Thyroid gland (tissue), 4 donors: Measurements from ENCODE around the gene NUP62. TPM values are rescaled to one million over a fixed set of nuclear protein-coding genes. Genes with fewer than 3 reads are reported as not detected.

Source experiments
- DNase-seq, 2 donors: peaks; one replicate each; pipeline ENCODE4 v3.0.0-alpha.2; 2019
- H3K27ac ChIP-seq, 3 donors: fragments of 200-600 bp; sonication (generic); 1 replicate in 2 of 3; 2 replicates in 1 of 3; pipeline ENCODE4 v1.5.1; 2016 to 2019; ENCODE audit warnings: mild to moderate bottlenecking in 1 of 3, moderate library complexity in 1 of 3
- H3K27me3 ChIP-seq: fragments of 200-600 bp; sonication (generic); one replicate; pipeline ENCODE4 v1.5.1; 2019
- H3K36me3 ChIP-seq, 2 donors: fragments of 200-600 bp; sonication (generic); one replicate each; pipeline ENCODE4 v1.5.1; 2016 to 2019
- H3K4me1 ChIP-seq, 2 donors: fragments of 200-600 bp; sonication (generic); one replicate each; pipeline ENCODE4 v1.5.1; 2017 to 2019
- H3K4me3 ChIP-seq, 3 donors: fragments of 200-600 bp; sonication (generic); replicated peaks in 1 of 3; 1 replicate in 2 of 3; 2 replicates in 1 of 3; pipeline ENCODE4 v1.5.1; 2016; ENCODE audit warnings: mild to moderate bottlenecking in 1 of 3
- H3K9me3 ChIP-seq: fragments of 200-600 bp; sonication (generic); one replicate; pipeline ENCODE4 v1.5.1; 2017
- POLR2A ChIP-seq, 2 donors: fragments of 450-650 bp; IDR thresholded peaks; one replicate each; pipeline ENCODE4 v1.6.1; 2017; ENCODE audit warnings: antibody characterized with exemption in 2 of 2, mild to moderate bottlenecking in 2 of 2, moderate library complexity in 1 of 2
- WGBS, 2 donors: methylation state at CpG; one replicate each; pipeline ENCODE4 v1.1.5; 2017; 5-methylcytosine and 5-hydroxymethylcytosine counted together
- intact Hi-C: fragments of 100-400 bp; cut with DNase I; formaldehyde crosslinking; loops from one replicate; pipeline ENCODE4 v1.15.1; 2023
- total RNA-seq, 4 donors: library from RNA; depleted of rRNA; stranded (reverse); fragments of >200 nt; gene quantifications; one replicate each; pipeline ENCODE4 v1.2.3, GENCODE V29; 2016
- TF ChIP-seq, protein P1 (sequence below), 6 experiments: fragments of 200-600 bp in 3 of 6; fragments of 450-650 bp in 3 of 6; sonication (generic) in 3 of 6; IDR thresholded peaks; one replicate each; pipeline ENCODE4 v1.5.1; 2016 to 2019; ENCODE audit warnings: antibody characterized with exemption in 6 of 6, mild to moderate bottlenecking in 2 of 6, inconsistent platforms in 1 of 6, moderate library complexity in 1 of 6

Gene NUP62
- total RNA-seq, 4 donors from 2014 or later = 27.5 to 32.3 (median 30.5) TPM

DNA sequence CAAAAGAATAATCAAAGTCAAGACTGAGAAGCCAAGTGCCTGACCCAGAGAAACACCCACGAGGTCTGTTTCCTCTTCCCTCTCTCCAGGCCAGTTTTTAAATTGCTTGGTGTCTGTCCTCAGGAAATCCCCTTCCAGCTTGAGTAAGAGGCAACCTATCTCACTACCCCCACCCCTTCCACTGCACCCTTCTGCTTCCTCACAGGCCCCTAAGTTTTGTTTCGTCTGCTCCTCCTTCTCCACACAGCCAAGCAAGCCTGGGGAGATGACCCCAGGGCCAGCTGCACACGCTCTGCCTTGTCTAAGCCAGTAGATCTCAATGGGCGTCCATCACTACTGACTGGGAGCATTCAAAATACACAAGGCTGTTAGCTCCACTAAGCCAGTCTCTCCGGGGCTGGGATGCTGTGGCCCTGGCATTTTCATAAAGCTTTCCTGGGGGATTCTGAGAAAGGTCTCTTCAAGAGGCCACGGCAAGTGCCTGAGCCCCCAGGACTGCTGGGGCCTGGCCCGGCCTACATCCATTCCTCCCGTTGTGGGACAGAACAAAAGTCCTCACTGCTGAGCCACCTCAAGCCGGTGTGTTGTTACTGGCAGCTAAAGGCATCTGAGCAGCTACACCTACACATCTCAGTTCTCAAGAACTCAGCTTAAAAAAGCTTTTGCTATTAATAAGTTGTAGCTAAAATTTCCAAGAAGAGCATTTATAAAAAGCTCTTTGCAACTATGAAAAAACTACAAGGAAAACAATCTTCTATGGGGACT is 17.7 kb downstream of the NUP62 start:
- H3K27me3 ChIP-seq = no peaks in the 10 kb centered on the region
- H3K4me3 ChIP-seq = no peak overlapping the region
- H3K9me3 ChIP-seq = no peaks in the 10 kb centered on the region
- peaks cover 8 to 23% of the 10 kb centered on the region in 2 donors for H3K4me1 ChIP-seq
- 44 to 47% methylated on average over 9 of the region's 9 CpGs for WGBS, 2 donors
- intact Hi-C loops = no loop called here
- peaks cover 13 to 15% of the 10 kb centered on the region in 2 donors for H3K36me3 ChIP-seq
- DNase-seq = peak; percentile 47 to 49
- TF ChIP-seq, protein P1, sequence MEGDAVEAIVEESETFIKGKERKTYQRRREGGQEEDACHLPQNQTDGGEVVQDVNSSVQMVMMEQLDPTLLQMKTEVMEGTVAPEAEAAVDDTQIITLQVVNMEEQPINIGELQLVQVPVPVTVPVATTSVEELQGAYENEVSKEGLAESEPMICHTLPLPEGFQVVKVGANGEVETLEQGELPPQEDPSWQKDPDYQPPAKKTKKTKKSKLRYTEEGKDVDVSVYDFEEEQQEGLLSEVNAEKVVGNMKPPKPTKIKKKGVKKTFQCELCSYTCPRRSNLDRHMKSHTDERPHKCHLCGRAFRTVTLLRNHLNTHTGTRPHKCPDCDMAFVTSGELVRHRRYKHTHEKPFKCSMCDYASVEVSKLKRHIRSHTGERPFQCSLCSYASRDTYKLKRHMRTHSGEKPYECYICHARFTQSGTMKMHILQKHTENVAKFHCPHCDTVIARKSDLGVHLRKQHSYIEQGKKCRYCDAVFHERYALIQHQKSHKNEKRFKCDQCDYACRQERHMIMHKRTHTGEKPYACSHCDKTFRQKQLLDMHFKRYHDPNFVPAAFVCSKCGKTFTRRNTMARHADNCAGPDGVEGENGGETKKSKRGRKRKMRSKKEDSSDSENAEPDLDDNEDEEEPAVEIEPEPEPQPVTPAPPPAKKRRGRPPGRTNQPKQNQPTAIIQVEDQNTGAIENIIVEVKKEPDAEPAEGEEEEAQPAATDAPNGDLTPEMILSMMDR (IDR thresholded peaks at IDR 0.05) = no peak
- TF ChIP-seq POLR2A (IDR thresholded peaks at IDR 0.05) = no peak
- peak overlapping the region; percentile 39 to 55 (median 45) for H3K27ac ChIP-seq

DNA sequence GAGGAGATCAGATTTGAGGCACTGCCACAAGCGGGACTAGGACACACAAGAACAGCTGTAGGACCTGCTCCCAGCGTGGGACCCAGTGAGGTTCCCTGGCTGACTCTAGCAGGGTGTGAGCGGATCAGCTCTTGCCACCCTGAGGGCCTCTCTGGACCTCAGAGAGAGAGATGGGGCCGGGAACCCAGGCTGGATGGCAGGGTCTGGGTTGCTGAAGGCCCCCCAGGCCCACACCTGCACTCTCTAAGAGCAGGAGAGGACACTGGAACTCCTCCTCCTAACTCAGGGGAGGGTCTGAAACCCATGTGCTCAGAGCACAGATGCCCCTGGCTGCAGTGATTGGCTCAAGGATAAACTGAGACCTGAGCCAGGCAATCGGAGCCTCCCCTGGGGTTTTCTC is 19.1 kb downstream of the NUP62 start:
- Histone ChIP-seq H3K27ac (no peak overlapping the region), H3K36me3 (peaks cover 13 to 15% of the 10 kb centered on the region in 2 donors), H3K27me3 (no peaks in the 10 kb centered on the region), H3K9me3 (no peaks in the 10 kb centered on the region), H3K4me1 (peaks cover 8 to 23% of the 10 kb centered on the region in 2 donors), H3K4me3 (no peak overlapping the region)
- TF ChIP-seq POLR2A (IDR thresholded peaks at IDR 0.05) = no peak
- TF ChIP-seq, protein P1 (IDR thresholded peaks at IDR 0.05) = no peak
- no peak for DNase-seq
- 83 to 92% methylated on average over 1 to 5 of the region's 5 CpGs for WGBS, 2 donors
- intact Hi-C loops = no loop called here

DNA sequence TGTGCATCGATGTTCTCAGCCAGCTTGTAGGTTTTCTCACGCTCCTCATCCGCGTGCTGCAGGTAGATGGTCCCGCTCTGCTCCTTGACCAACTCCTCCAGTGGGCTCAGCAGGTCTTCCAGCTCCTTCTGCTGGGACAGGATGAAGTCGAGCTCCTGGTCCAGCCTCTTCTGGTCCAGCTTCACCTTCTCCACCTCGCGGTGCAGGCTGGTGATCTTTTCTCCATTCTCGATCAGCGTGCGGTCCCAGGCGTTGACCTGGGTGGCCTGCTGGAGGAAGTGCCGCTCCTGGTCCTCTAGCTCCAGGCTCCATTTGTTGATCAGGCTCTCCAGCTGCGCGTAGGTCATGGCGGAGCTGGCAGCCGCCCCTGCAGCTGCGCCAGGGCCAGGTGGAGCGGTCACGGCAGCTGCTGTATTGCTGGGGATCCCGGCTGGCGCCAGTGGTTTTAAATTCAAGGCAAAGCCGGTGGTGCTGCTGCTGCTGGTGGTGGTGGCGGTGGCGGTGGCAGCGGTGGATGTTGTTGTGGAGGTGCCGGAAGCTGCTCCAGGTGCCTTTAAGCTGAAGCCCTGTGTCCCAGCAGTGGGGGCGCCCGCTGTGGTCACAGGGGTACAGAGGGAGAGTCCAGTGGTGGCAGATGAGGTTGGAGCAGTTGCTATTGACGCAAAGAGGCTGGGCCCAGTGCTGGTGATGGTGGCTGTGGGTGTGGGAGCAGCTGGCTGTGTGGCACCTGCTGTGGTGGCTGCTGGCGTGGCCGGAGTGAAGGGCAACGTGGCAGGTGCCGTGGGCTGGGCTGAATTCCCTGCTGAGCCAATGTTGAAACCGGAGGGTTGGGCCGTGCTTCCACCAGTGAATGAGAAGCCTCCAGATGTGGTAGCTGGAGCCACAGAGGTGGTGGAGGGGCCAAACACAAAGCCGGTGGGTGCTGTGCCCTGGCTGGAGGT is 20.6 kb downstream of the NUP62 start:
- no peak overlapping the region for H3K27ac ChIP-seq
- H3K36me3 ChIP-seq = peaks cover 13 to 15% of the 10 kb centered on the region in 2 donors
- TF ChIP-seq, protein P1 (IDR thresholded peaks at IDR 0.05) = no peak
- TF ChIP-seq POLR2A (IDR thresholded peaks at IDR 0.05) = no peak
- DNase-seq = no peak
- no peaks in the 10 kb centered on the region for H3K9me3 ChIP-seq
- H3K4me1 ChIP-seq = peaks cover 8 to 23% of the 10 kb centered on the region in 2 donors
- H3K27me3 ChIP-seq = no peaks in the 10 kb centered on the region
- intact Hi-C loops = no loop called here
- H3K4me3 ChIP-seq = no peak overlapping the region
- WGBS, 2 donors = 95 to 96% methylated on average over 35 to 37 of the region's 37 CpGs

DNA sequence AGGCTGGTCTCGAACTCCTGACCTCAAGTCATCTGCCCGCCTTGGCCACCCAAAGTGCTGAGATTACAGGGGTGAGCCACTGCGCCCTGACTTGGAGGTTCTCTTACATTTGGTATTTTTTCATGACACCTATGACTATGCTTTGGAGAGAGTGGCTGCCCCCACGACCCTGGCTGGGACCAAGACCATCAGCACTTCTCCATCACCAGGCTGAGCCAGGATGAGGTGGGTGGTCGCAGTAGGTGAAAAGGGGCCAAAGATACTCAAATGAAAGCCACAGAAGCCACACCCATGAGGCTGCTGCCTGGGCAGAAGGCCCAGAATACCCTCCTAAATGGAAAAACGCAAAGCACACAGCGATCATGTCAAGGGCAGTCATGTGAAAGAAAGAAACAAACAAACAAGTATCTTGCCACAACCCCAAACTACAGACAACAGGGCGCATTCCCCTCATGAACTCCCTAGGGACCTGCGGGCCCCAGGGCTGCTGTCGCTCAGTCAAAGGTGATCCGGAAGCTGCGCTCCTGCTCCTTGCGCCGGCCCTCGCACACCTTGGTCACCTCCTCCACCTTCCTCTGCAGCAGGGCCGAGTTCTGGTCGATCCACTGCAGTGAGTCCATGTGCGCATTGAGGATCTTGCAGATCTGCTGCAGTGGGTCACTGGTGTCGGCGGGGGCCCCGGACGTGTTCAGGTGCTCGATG is 21.4 kb downstream of the NUP62 start:
- TF ChIP-seq, protein P1 (IDR thresholded peaks at IDR 0.05) = no peak
- no peak for TF ChIP-seq POLR2A (IDR thresholded peaks at IDR 0.05)
- H3K27me3 ChIP-seq = no peaks in the 10 kb centered on the region
- intact Hi-C loops = no loop called here
- no peak overlapping the region for H3K27ac ChIP-seq
- no peaks in the 10 kb centered on the region for H3K9me3 ChIP-seq
- DNase-seq = no peak
- H3K36me3 ChIP-seq = peaks cover 13 to 15% of the 10 kb centered on the region in 2 donors
- no peak overlapping the region for H3K4me3 ChIP-seq
- WGBS, 2 donors = 90 to 94% methylated on average over 21 to 23 of the region's 23 CpGs
- H3K4me1 ChIP-seq = peaks cover 8 to 23% of the 10 kb centered on the region in 2 donors
